Pulmonary artery endothelial cell (primary cell): ENCODE measurements around the gene MISFA. TPM values are rescaled to one million over a fixed set of nuclear protein-coding genes. Genes with fewer than 3 reads are reported as not detected.
A peak's percentile ranks its signal among the peaks of the same experiment; 100 is the strongest.
"Not testable (repeated sequence)": the region's sequence is repeated elsewhere in the genome, so short reads cannot be mapped to it uniquely, and the experiment has no call there.

Source experiments
- DNase-seq: peaks from one replicate; pipeline ENCODE4 v3.0.0-alpha.2; 2011; ENCODE audit warnings: low read depth, low spot score
- total RNA-seq: library from RNA; depleted of rRNA; stranded (reverse); fragments of >200 nt; gene quantifications from 2 replicates; pipeline ENCODE4 v1.2.3, GENCODE V29; 2014

The MISFA gene
- total RNA-seq, result 0.28 and 0.46 TPM in 2 replicates

DNA sequence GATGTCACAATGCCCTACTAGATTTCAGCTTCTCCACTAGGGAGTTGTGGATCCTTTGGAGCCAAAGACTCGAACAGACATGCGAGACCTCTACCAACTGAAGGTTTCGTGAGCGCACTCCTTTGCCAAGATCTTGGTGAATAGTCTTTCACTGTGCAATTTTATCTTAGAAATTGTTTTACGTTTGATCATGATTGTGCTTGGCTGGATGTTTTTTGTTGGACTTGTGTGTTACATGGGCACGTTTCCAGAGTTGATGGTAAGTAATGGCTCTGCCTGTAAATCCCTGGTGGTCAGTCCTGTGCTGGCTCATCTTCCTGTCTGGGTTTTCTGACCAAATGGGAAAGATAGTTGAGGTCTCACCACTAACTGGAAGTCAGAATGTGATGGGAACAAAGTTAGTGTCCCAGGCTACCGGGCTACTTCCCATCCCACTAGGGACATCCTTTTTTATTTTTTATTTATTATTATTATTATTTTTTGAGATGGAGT, at the start of gene MISFA:
Gene MISFA (plus strand): TSS at position 51 of the 492 bp plus-strand sequence. CDS start 140 bp downstream, at position 191.
- no peak for DNase-seq

DNA sequence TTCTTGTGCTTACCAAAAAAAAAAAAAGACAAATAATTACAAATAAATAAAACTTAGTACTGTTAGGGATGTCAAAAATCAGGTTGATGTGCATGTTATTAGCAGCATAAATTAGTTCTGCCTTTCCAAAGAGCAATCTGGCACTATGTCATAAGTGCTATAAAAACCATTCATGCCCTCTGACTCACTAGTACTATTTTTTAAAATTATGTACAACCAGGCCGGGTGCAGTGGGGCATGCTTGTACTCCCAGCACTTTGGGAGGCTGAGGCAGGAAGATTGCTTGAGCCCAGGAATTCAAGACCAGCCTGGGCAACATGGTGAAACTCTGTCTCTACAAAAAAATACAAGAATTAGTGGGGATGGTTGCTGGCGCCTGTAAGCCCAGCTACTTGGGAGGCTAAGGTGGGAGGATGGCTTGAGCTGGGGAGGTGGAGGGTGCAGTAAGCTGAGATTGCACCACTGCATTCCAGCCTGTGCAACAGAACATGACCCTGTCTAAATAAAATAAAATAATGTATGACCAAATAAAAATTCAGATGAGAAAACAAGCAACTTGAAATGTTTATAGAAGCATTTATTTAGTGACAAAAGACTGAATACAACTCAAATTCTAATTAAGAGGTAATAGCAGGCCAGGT, 36.4 kb upstream of the MISFA start:
- DNase-seq, result no peak

DNA sequence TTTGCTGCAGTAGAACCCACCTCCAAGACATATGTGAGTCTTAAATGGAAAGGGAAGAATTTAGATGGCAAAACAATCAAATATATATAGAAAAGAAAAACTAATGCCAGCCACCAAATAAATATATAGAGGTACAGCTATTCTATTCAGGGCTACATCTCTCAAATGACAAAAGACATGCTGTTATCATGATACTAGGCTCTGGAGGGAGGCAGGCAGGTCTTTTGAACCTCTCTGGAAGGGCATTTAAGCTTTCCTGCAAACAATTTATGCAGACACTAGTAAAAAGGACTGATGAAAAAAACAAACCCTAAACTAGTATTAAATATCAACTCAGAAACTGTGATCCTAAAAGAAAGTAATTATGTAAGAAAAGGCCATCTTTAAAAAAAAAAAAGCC, 35.4 kb upstream of the MISFA start:
- no peak for DNase-seq

DNA sequence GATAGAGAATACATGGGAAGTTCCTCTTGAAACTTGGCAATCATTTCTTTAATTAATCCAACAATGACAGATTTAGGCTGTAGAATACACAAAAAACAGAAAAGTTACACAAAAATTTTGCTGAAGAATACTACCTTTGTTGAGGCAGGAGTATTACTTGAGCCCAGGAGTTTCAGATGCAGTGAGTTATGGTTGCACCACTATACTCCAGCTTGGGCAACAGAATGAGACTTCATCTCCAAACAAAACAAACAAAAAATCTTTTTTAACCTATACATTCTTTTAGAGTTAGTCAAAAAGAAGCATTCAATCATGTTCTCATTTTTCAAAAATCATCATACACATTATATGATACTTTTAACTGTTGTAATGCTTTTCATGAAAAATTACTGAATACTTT, 33.2 kb upstream of the MISFA start:
- no peak for DNase-seq

DNA sequence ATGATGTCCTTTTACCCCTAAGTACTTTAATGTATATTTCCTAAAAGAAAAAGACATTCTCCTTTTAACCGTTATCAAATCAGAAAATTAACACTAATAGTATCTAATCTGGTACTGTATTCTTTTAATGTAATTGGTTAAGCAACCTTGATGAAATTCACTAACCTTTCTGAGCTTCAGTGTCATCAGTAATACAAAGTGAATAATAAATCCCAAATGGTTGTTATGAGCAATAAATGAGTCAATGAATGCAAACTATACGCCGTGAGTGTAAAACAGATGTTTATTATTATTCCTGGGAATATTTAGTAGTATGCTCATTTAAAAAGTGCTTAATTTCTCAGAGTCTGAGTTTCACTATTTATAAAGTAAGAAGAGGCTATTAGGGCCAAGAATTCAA, 32.5 kb upstream of the MISFA start:
- no peak for DNase-seq

DNA sequence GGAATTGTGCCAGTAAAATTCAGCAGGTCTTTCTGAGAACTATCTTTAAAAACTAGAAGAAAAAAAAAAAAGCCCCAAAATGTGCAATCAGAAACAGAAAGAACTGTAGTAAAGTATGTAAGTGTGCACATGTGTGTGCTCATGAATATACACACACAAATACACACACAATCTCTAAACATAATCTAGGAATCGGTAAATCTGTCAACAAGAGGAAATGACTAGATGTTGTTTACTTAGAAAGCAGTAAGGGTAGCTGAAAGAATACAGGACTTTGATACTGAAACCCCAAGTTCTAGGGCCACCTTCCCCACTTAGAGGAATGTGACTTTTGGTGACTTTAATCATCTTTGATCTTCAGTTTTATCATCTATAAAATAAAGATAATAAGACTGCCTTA, 24.2 kb upstream of the MISFA start:
- no peak for DNase-seq

DNA sequence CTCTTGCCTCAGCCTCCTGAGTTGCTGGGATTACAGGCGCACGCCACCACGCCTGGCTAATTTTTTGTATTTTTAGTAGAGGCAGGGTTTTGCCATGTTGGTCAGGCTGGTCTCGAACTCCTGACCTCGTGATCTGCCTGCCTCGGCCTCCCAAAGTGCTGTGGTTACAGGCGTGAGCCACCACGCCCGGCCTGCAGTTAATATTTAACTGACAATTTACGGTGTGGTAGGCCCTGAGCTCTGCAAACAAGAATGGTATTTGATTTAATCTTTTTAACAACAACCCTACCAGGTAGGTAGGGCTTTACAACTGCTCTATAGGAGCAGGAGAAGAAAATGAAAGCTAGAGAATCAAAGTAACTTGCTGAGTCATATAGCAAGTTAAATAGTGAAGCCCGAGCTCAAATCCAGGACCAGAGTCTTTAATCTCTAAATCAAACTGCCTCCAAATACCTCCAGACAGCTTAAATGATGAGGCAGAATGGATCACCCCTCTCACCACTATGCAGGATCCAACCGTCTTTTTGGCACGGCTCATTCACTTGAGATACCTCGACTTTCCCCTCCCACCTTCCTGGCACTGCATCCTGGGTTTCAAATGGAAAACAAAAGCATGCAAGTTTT, 20.5 kb upstream of the MISFA start:
- no peak for DNase-seq

DNA sequence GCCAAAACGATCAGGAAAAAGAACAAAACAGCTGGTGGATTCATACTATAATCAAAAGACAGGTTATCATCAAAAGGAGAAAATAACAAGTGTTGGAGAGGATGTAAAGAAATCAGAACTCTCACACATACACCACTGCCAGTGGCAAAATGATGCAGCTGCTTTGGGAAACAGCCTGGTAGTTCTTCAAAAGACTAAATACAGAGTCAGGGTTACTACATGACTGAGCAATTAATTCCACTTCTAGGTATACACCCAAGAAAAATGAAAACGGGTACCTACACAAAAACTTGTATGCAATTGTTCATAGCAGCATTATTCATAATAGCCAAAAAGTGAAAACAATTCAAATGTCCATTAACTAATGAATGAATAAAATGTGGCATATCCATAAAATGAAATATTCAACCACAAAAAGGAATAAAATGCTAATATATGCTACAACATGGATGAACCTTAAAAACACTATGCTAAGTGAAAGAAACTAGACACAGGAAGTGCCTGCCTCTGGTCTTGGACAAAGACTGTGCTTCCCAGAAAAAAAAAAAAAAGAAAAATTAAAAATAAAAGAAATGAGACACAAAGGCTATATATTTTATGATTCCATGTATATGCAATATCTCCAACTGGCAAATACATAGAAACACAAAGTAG, 19.3 kb upstream of the MISFA start:
- no peak for DNase-seq

DNA sequence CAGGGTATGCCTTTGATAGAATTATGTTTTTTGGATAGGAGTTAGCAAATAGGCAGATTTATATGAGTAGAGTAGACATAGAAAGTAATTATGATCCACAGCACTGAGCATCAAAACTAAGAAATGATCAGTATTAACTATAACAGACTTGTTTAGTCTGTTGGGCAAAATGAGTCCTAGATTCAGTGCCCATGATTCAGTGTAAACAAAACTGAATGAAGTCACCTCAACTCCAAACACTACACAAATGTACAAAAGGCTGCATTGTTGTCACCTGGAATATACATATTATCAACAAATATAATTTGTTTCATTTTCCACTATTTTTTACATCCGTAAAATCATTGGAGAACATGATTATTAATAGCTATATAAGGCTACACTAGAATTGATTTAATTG, 17.8 kb upstream of the MISFA start:
- DNase-seq, result no peak

DNA sequence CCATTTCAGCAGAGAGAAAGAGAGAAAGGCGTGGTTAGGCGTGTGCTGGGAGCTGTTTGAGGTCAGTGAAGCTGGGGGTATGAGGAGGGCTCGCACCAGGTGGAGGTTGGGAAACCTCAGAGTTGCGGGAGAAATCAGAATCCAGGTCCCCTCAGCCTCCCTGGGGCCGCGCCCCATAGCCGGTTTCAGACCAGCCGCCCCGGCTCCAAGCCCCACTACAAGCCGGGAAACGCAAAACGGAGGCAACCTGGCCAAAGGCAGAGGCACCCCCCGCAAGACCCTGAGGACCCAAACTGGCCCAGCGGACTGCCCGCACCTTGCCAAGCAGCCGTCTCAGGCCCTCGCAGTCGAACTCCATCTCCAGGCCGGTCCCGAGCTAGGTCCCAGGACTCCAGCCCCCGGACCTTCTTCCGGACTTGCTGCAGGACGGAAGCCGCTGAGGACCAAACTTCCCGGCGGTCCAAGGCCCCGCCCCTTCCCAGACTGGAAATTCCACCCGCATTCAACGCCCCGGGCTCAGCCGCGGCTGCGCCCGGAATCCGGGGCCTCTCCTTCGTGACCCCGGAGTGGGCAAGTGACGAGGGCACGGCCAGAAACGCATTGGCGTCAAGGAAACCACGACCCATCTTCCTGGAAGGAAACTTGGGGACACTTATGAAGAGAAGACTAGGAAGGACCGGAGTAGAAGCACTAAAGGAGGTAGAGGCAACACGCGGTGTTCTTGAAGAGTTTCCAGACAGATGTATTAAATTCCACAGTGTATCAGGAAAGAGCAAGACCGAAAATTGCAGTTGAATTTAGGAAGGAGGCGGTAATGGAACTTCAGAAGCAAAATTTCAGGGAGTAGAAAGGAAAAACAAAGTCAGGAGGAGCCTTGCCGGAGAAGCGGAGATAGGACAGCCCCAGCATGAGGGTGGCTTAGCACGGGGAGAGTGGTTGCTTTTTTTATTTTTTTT, 11.0 kb upstream of the MISFA start, which contains the start of gene UEVLD:
Gene UEVLD (minus strand): TSS at position 438 of the 956 bp plus-strand sequence. CDS start 80 bp downstream, at position 358.
- DNase-seq, result peak; percentile 55

DNA sequence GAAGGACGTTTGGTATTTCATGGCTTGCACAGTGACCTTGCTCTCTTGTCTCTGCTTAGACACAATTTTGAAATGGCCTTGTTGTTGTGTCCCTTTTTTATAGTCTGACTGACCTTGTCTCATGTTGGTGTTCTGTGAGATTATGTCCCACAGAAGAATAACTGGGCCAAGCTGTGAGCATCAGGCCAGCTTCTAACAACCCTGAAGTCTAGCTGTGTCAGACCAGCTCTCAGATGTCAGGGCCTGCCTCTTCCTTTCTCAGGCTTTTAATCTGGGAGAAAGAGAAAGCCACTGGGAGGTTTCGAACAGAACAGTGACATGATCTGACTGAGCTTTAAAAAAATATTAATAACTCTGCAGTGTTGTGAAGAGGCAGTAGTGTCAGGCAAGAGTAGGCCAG, 9.0 kb upstream of the MISFA start:
- DNase-seq, result no peak

DNA sequence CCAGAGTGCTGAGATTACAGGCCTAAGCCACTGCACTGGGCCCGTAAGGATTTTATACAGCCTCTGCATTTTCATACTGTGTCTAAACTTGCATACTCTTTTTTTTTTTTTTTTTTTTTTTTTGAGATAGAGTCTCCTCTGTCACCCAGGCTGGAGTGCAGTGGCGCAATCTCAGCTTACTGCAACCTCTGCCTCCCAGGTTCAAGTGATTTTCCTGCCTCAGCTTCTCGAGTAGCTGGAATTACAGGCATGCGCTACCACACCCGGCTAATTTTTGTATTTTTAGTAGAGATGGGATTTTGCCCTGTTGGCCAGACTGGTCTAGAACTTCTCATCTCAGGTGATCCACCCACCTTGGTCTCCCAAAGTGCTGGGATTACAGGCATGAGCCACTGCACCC, 5.5 kb upstream of the MISFA start:
- DNase-seq, result not testable (repeated sequence)

DNA sequence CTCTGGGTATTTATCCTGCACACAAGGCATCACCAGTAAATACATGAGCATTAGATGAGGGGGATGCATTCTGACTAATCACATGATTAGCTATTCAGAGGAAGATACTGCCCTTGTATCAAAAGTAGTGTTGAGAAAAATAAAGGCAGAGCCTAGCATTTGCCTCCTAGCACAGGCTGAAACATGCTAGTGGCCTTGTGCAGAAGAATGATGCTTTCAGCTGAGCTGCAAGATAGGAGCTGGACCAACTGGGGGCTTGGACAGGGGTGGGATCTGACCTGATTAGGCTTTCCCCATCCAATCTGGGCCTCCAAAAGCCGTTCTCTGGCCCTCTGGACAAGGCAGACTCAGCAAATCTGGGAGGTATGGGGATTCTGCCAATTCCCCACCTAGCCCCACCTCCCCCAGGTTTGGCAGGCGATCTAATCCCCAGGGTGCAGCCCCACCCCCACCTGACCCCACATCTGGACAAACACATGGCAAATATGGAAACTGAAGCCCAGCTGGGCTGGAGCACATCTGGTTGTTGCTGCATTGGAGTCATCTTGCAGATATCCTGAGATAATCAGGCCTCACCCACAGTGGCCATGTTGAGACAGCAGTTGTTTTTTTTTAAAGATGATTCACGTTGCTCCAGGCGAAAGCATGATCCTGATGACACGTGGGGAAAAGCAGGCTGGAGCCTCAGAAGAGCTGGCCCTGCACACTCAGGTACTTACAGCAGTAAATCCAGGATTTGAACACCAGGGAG, 4.4 kb upstream of the MISFA start:
- no peak for DNase-seq

DNA sequence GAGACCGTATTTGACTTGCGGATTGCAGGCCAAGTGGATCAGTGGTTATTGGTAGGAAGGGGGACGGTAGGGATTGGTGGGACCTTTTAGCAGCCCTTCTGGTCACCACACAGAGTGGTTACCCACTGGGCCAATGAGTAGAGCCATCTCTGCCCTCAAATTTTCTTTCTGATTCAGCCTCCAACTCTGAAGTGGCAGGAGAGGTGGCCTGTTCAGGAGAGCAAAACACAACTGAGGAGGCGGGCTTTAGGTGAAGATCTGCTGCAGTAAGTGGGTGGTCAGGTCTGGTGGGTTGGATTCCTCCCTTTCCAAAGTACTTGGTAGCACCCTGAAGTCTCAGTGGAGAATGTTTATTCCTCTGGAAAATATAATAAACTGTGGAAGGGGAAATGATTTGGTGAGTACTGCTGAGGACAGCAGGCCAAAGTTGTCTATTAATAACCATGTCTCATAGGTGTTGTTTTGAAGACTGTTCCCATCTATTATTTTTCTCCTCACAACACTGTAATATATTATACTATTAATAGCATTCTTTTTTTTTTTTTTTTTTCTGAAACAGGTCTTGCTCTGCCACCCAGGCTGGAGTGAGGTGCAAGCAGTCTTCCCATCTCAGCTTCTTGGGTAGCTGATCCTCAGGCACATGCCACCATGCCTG, 1.5 kb downstream of the MISFA start:
- no peak for DNase-seq

DNA sequence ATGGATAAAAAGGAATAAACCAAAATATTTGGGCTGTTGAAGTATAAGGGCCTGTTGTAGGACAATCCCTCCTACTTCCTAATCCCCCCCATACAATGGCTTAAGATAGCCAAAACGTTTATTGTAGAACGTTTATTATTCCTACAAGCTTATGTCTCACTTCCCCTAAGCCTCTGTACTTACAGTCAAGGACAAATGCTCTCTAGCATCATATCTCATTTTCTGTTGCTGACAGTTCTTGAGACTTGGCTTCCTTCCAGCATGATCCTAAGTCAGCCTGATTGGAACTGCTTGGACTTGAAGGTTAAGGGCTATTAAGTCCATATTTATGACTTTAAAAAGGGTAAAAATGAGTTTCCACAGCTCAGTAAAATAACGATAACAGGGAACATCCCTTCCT, 8.8 kb downstream of the MISFA start:
- peak; percentile 15 for DNase-seq

DNA sequence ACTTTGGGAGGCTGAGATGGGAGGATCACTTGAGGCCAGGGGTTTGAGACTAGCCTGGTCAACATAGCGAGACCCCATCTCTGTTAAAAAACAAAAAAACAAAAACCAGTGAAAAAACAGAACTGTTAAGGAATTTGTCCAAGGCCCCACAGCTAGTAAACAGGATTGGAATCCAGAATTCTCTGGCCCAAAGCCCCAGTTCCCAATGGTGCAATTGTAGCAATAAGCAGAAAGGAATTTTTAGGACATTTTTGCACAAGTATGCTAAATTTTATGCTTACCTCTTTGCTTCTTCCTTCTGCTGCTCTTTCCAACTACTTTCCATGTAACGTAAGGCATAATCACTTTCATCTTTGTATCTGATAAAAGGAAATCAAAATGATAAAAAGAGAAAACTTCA, 11.6 kb downstream of the MISFA start:
- no peak for DNase-seq

DNA sequence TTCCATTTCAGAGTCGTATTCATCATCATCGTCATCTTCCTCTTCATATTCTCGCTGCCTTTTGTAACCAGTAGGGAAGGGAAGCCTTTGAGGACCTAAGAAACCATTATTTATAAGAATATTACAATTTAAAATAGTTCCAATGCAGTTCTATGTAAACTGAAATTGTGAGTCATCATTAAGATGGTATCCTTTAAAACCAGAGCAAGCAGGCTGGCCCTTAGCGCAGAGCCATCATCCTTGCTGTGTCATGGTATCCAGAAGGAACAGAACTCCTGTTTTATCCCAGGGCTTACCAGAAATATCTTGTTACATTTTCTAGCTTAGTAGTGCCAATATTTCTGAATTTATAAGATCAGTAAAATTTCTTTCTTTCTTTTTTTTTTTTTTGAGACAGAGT, 12.8 kb downstream of the MISFA start:
- DNase-seq, result no peak

DNA sequence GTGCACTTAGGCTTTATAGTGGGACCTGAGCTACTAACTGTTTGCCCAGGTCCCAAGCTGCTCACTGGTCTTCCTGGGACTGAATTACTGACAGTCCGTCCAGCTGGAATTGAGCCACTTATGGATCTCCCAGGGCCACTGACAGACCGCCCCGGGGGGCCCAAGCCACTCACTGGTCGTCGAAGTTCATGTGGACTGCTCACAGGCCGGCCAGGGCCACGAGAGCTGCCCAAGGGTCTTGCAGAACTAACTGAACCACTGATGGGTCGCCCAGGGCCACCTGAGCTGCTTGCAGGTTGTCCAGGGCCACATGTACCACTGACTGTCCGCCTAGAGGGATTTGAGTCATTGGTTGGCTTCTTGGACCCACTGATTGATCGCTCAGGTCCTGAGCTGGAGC, 15.1 kb downstream of the MISFA start:
- no peak for DNase-seq

DNA sequence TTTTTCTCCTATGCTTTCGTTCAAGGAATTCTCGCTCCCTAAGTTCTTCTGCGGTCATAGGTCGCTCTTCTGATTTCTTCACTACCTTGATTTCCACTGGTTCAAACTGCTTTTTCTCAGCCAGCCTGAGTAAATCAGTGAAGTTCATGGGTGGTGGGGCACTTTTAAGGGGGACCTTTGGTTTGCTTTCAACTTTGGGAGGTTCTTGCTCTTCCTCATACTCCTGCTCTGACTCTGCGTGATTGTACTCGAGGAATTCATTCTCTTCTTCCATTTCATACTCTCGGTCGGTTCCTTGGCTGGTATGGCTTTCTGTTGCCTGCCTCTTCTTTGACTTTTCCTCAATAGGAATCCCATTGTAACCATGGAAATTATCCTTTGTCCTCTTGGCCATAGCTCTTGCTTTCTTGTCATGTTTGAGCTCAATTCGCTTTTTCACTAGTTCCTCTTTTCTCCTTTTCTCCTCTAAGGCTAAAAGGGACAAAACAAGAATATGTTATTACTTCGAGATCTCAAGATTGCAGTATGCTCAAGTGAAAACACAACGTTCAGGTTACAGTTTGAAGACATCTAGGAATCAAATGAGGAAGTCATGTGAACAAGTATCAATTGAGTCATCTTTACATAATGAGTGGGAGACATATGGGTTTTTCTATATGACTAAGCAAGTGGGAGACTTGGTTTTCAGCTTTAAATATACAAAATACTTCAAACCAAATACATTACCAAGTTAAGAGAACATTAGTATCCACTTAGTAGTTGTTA, 16.2 kb downstream of the MISFA start:
- DNase-seq, result no peak
